ENCODE results near the gene PCSK6.

DNA sequence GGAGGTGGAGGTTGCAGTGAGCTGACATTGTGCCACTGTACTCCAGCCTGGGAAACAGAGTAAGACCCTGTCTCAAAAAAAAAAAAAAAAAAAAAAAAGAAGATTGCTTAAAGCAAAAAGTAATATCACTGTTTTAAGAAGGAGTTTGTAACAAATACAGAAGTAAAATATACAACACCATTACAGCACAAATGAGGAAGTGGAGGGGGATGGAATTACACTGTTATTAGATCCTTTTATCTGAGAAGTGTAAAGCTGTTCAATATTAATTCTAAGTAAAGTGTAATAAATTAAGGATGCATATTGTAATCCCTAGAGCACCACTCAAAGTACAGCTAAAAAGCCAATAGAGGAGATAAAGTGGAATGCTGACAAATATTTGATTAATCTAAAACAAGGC, 147.5 kb downstream of the PCSK6 start:
- TF ChIP-seq, protein P1, sequence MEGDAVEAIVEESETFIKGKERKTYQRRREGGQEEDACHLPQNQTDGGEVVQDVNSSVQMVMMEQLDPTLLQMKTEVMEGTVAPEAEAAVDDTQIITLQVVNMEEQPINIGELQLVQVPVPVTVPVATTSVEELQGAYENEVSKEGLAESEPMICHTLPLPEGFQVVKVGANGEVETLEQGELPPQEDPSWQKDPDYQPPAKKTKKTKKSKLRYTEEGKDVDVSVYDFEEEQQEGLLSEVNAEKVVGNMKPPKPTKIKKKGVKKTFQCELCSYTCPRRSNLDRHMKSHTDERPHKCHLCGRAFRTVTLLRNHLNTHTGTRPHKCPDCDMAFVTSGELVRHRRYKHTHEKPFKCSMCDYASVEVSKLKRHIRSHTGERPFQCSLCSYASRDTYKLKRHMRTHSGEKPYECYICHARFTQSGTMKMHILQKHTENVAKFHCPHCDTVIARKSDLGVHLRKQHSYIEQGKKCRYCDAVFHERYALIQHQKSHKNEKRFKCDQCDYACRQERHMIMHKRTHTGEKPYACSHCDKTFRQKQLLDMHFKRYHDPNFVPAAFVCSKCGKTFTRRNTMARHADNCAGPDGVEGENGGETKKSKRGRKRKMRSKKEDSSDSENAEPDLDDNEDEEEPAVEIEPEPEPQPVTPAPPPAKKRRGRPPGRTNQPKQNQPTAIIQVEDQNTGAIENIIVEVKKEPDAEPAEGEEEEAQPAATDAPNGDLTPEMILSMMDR (conservative IDR thresholded peaks at IDR 0.05; ENCODE audit: low read length) = no peak
- TF ChIP-seq EZH2phosphoT487 (IDR thresholded peaks at IDR 0.05; ENCODE audit: borderline replicate concordance) = no peak
